GM20431 (cell line): Measurements from ENCODE around the gene OLAH.

Source experiments
- in situ Hi-C: fragments of 300-500 bp; cut with MseI, MboI; formaldehyde crosslinking; loops from one replicate; pipeline ENCODE4 v1.15.0; 2020; ENCODE audit warnings: low sequenced_read_pairs; ENCODE audit not compliant: unreplicated experiment

Gene OLAH

GRCh38 chr10:15120523-15120922 lies 76.8 kb downstream of the OLAH start:
- in situ Hi-C loops, result no loop called here

- in situ Hi-C loops, result no loop called here
Measured at GRCh38 chr10:15121707-15122106, 78.0 kb downstream of the OLAH start.

GRCh38 chr10:15122477-15123030 lies 78.8 kb downstream of the OLAH start:
- in situ Hi-C loops, result no loop called here
